Measurements from ENCODE around the gene PHF21A.
"Not testable (repeated sequence)": the region's sequence is repeated elsewhere in the genome, so short reads cannot be mapped to it uniquely, and the experiment has no call there.

The PHF21A gene

DNA sequence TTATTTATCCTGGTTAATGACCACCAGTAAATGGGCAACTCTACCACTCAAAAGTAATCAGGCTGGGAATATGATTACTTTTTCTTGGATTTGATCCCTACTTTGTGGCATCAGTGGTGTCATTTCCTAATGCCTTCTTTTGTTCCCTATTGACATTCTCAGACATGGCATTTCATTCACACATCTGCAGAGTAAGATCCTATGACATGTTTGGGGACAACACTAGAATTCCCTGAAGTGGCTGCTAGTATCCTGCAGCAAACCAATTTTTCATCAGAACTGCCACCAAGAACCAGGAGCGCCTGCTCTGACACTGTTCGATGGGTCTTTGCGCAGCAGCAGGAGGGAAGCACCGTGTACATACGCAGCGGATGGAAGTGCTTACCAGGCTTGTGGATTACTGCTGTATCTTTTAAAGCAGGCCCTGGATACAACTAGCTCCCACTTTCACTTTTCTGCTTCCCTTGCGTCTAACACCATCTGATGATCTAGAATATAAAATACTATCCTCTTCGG is 101.1 kb downstream of the PHF21A start:
- DNase-seq: no peak

DNA sequence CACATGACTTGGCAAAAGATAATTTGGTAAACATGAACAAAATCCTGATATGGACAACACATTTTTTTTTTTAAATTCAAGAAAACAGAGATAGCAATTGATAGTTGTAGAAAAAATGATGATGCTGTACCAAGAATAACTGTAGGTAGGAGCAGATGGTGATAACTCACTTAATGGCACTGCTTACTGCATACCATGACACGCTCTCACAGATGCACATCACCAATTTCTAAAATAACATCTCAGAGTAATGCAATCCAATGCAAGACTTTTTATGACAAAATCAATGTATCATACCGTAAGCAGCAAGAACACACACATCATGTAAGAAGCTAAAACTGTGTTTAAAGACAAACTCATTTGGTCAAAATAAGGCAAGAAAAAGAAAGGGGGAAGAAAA is 102.6 kb downstream of the PHF21A start:
- DNase-seq: no peak

DNA sequence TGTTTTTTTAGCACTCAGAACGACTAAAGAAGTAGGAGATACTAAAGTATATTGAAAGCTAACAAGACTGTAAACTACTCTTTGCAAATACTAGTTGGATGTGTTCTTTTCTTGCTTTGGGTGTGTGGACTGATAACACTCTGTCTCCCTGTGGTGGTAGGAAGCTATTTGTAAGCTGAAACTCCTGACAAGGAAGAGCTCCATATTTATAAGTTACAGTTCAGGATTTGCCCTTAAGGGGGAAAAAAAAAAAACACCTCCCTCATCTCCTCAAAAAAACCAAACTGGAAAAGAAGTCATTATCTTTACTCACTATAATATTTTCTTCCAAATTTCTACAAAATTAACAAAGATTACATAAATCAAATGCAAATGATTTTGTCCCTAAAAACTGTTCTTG is 103.9 kb downstream of the PHF21A start:
- no peak for DNase-seq

DNA sequence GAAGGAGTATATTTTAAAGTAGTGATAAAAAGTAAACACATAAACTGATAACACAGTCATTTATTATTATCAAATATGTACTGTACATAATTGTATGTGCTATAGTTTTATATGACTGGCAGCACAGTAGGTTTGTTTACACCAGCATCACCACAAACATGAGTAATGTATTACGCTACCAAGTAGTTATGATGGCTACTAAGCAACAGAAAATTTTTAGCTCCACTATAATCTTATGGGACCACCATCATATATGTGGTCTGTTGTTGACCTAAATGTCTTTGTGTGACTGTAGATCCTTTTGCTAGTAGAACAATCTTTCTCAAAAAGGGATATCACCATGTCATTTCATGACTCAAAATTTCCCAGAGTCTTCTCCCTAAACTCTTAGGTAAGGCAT is 105.3 kb downstream of the PHF21A start:
- no peak for DNase-seq

DNA sequence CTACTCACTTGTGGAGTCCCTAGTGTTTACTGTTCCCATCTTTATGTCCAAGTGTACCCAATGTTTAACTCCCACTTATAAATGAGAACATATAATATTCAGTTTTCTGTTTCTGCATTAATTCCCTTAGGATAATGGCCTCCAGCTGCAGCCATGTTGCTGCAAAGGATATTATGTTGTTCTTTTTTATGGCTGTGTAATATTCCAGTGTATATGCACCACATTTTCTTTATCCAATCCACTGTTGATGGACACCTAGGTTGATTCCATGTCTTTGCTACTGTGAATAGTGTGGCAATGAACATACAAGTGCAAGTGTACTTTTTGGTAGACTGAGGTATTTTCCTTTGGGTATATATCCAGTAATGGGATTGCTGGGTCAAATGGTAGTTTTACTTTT is 107.1 kb downstream of the PHF21A start:
- DNase-seq: not testable (repeated sequence)

DNA sequence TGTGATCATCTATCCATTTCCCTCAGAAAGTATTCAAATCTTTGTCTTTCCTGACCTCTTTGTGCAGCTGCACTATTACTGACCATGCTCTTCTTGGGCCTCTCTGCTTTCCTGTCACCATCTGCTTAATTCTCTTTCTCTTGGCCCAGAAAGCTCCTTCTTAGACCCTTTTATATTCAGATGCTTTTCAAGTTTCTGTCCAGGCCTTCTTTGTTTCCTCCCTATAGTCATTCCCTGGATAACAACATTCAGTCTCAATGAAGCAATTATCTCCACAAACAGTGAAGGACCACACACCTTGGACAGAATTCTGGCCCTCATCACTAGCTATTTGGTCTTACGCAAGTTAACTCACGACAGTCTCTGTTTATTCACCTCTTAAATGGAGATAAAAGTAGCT is 109.1 kb downstream of the PHF21A start:
- DNase-seq: no peak

DNA sequence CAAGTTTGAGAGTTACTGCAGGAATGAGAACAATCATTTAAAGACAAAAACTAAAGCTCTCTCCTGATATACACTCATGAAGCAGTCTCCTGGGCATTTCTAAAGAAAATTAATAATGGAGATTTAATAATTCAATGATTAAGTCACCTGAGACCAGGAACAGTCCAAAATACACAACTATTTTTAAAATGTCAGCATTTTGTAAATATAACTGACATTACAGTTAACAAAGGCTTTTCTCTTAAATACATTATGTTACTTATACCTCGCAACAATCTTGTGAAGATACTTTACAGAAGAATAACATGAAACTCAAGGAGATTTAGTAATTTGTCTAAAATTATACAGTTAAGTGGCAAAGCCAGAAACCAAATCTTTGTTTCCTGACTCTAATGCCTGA is 111.2 kb downstream of the PHF21A start:
- no peak for DNase-seq

DNA sequence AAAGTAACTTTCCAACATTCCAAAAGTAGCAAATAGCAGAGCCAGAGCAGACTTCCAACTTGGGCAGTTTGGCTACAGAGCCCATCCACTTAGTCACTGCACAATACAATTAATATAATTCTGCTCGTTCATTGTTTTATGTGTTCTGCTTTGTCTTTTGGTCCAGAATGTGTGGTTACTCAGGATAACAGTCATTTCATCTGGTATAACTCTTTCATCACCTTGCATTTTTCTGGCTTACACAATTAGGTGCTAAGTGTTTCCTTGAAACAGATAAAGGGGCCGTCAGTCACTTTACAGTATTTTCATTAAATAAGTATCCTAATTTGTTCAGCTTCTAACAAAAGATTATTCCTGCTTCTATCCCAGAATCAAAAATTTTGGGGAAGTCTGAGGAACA is 111.6 kb downstream of the PHF21A start:
- DNase-seq: no peak

DNA sequence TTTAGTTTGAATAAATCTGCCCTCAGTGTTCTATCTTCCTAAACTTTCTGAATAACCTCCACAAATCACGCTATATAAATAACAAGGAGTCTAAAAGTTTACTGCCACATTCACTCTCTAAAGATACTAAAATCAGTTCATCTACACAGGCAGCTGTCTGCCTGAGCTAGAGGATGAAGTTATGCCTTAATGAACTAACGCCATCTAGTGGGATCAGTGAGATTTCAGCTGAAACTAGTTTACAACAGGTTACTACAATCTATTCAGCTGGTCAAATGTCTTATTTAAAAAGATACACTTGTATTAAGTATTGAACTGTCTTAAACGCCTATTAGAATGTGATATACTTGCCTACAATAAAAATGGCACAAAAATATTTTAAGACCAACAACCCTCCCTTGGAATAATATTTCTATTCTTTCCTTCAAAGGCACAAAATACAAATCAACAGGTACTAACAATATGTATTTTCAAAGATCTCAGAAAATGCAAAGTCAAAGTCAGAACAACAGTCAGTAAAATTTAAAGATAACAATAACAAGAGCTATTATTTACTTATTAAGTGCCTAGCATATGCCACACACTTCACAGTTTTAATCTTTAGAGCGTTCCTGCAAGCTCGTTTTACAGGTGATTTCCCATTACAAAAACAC is 114.7 kb downstream of the PHF21A start:
- peak; percentile 48 for DNase-seq

DNA sequence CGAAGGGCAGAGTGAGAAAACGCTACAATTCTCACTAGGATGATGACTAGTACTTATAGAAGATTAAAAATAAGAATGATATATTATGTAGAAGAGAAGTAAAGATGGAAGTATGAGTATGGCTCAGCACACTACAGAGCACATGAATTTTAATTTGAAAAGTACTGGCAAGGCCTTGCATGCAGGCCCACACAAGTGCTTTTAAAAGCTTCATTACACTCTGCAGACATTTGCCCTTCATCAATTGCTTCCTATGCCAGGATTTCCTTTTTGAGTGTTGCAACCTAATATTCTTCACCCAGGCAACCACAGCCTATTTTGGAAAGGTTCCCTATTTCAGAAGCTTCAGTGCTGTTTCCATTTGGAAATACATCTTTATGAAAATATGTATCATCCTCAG is 117.7 kb downstream of the PHF21A start:
- no peak for DNase-seq

DNA sequence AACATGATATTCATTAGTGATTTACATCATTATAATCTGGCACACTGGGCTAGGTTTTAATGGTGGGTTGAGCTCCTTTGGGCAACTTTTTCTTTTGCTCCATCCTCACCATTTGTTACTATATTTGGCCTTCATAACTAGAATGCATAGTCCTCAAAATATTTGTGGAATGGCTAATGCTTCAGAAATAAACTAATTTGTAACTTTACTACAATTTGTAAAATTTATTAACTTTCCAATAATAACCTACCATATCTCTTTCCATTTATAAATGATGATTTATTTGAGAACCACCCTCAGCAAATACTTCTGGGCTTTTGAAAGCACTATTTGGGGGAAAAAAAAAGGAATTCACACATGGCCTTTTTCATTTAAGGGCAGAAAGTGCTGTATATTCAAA is 119.1 kb downstream of the PHF21A start:
- no peak for DNase-seq

DNA sequence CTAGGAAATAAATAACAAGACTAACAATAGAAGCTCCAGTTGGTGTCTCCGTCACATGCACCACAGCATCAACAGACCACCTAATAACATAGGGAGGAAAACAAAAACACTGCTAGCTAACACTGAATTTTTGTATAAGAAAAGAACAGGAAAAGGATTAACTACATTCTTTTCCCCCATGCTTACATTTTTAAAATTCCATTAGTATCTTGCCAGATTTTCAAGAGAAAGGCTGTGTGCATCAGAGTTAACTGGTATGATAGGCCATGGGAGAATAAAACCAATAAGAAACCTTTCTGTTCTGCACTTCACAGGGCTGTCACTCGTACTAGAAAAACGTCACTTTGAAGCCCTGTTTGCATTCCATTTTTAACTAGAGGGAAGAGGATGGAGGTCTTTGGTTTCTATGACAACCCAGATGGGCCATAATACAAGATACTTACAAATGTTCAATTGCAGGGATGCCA is 119.8 kb downstream of the PHF21A start:
- no peak for DNase-seq

DNA sequence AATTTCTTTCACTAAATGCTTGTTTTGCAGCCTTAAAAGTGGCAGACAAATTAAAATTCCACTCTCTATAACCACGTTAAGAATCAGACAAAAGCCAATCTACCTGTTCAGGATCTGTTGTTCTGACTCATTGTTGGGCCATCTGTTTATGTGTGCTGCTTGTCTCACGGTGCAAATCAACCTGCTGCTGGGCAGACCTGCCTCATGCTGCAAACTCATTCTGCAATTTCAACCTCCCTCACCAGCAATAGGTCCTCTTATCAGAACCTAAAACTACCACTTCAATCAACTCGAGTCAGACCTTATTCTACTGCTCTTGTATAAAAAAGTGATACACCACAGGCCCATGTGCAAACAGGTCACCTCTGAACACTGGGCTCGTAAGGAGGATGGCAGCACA is 123.7 kb downstream of the PHF21A start:
- DNase-seq: no peak

DNA sequence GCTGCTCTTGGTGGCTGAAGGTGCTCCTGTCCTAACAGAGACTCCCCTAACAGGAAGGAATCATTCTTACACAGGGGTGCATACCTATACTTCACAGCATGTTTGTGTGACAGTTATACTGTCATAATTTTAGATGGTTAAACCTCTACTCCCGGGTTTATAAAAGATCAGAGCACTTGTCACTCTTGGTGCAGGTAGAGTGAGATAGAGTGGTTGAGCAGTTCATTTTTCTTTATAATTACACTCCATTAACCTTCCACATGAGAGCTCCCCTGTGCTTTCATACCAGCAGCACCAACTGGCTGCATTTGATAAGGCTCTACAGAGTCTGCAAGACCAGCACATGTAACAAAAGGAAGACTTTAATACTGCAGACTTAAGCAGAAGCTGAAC is 125.9 kb downstream of the PHF21A start:
- DNase-seq: no peak

DNA sequence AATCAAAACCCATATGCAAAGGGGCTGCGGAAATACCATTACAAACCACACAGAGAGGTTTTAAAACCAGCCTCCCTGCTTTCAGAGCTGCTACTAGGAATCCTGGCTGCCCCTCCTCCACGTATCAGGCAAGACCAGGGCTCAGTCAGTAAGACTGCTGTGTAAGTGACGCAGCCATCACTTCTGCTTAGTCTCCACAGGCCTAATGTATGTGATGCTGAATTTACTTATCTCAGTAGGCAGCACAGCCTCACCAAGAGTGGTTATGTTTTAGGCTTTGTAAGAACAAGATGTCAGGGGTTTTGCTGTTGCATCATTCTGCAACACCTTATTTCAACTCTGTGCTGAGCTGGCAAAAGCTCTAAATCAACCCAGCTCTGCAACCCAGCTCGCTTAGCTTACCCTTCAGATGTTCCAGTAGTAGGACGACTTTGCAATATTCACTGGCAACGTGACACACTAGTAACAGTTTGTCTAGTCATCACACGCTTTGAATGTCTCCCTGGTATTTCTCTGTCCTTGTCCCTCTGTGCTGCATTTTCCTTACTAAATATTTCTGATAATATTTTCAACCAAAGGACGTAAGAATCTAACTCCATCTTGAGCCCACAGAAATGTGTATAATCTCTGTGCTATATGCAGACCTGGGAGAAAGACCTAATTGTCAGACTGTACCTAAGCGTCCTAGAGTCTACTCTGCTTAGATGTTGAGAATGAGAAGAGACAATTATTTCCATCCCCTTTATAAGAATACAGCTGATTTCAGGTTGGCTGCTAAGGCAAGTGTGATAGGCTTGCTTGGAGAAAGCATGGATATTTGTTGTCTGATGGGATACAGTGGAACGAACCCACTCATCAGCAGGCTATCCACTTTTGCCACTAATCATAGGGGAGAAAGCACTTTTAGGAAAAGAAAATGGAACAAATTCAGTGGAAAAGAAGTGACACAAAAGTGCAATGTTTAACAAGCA is 126.6 kb downstream of the PHF21A start:
- DNase-seq: no peak

DNA sequence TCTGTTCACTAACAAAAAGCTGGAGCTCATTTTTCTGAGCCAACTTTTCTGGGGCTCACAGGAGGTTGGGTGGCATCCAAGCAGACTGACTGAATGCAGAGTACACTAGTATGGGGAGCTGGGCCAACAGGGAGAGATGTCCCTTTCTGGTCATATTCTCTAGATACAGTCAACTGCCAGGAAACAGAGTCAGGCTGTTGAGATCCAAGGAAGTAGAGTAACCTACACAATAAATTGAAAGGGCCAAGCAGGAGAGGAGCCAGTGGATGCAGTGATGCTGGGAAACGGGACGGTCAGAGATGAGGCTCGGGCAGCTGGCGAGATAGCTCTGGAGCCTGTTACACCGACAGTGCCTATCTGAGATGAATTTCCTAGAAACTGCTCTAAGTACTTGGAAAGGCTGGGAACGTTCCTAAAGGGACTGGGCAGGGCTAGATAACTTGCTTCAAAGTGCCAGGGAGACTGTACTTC is 127.7 kb downstream of the PHF21A start:
- DNase-seq: no peak

DNA sequence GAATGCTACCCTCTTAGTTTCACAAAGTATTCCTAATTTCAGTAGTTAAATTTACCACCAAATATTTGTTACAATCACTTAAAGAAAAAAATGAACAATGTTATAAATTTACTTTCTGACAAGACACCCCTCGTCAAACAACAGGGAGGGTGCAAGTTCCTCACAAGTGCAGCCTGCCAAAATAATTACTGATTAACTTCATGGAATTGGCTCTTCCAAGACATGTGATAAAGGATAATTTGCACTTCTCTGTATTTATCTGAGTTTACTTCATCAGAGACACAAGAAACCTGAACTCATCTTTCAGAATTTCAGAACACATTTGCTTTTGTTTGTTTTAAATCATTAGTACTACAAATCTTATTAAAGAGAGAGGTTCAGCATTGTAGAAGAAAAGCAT is 132.3 kb downstream of the PHF21A start:
- no peak for DNase-seq

DNA sequence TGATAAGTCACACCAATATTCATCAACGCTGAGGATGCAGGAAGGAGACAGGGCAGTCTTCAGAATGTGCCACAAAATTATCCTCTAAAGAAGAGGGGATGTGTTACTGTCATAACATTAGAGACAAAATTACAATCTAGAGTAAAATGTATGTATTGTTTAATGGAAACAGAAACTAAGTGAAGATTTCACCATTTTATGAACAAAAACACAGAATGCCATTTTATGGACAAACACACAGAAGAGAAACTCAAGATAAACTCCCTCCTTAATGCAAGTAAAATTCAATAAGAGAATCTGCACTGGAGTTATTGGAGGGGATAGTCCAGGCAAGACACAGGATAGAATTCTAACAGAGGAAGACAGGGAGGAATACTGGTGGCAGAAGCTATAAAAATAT is 136.0 kb downstream of the PHF21A start:
- DNase-seq: no peak

DNA sequence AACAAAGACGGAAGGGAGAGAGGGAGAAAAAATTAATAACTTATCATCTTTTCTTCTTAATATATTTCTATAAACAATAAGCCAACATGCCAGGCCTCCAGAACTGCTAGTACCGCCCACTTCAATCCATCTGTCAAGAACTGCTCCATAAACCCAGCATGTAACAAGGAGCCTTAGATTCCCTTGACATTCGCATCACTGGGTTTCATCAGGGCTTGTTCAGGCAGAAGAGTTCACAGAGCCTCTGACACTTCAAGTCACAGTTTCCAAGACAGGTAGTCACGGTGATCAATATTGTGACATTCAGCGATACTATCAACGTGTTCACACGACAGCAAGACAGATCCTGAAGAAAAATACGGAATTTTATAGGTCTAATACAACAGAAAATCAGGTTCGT is 137.1 kb downstream of the PHF21A start:
- no peak for DNase-seq

DNA sequence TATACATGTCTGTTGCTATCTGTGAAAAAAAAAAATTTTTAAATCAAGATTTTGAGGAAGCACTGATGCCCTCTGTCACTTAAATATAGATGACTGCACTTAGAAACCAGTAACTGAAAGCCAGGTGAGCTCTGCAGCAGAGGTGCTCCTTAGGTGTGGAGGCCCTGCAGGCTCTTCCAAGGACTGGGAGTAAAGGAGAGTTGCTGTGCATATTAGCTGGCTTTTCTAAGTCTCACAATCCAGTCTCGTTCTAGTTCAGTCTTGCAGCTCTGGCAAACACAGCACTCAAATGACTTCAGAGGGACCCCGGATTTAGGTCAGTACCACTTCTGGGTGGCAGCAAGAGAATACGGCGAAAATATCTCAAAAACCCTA is 137.8 kb downstream of the PHF21A start:
- no peak for DNase-seq

DNA sequence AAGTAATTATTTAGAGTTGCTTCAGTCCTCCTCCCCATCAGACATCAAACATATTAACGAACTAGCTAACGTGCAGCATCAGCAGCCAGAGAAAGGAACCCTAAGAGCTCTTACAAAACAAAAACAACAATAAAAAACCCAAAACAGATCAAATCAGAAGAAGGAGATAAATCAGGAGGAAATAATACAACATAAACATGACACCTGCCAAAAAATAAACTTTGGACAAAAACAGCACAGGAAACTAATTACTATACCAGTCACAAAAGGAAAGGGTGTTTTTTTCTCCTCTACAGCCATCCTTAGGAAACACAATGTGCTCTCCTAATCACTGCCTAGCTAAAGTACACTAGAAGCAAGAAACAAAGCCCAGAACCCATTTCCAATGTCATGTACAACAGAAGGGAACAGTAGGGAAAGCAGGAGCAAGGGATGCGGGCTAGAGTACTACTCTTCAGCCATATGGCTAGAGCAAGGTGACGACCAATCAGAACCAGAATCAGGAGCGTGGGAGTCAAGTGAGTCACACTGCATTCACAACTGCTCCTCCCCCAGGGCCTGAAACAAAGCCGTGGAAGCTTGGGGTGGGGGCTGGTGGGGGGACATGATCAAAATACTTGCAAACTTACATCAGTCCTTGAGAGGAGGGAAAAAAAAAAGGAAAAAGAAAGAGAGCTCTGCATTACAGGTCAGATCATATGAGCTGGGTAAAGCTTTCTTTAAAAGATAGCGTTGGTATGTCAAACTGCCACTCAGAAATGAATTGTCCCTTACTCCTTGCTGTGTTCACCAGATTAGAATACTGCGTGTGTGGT is 138.4 kb downstream of the PHF21A start:
- DNase-seq: peak; percentile 57

DNA sequence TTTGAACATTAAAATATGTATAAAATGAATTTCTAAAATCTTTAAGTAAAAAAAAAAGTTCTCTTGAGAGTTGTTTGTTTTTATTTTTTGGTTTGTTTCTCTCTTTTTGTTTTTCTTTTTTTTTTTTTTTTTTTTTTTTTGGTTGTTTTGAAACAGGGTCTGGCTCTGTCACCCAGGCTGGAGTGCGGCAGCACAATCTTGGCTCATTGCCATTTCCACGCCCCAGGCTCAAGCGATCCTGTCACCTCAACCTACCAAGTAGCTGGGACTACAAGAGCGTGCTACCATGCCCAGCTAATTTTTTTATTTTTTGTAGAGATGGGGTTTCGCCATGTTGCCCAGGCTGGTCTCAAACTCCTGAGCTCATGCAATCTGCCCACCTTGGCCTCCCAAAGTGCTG is 139.4 kb downstream of the PHF21A start:
- not testable (repeated sequence) for DNase-seq

DNA sequence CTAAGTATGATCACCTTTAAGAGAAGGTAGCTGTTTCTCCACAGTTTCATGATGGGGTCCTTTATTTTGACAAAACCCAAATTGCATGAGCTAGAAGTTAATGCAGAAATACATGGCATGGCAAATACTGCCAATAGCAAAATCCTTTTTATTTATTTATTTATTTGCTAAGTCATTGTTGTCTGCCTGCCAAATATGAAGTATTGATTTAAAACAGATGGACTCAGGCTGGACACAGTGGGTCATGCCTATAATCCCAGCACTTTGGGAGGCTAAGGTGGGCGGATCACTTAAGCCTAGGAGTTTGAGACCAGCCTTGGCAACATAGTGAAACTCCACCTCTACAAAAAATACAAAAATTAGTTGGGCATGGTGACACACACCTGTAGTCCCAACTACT is 146.4 kb downstream of the PHF21A start:
- DNase-seq: no peak
